GM19238 (cell line): ENCODE data around the gene LRRC2.
"Not testable (repeated sequence)": the region's sequence is repeated elsewhere in the genome, so short reads cannot be mapped to it uniquely, and the experiment has no call there.

Experiments used
- DNase-seq: peaks from one replicate; pipeline ENCODE4 v3.0.0; 2011; ENCODE audit warnings: low spot score; ENCODE audit not compliant: insufficient read length

Gene LRRC2

GRCh38 chr3:46558184-46559043 is 7.7 kb downstream of the LRRC2 start:
- DNase-seq: peak; percentile 71

GRCh38 chr3:46557814-46558183 is 8.3 kb downstream of the LRRC2 start:
- DNase-seq: no peak

GRCh38 chr3:46553154-46553553 is 12.9 kb downstream of the LRRC2 start:
- no peak for DNase-seq

GRCh38 chr3:46552538-46552937 is 13.6 kb downstream of the LRRC2 start:
- DNase-seq: no peak

DNA sequence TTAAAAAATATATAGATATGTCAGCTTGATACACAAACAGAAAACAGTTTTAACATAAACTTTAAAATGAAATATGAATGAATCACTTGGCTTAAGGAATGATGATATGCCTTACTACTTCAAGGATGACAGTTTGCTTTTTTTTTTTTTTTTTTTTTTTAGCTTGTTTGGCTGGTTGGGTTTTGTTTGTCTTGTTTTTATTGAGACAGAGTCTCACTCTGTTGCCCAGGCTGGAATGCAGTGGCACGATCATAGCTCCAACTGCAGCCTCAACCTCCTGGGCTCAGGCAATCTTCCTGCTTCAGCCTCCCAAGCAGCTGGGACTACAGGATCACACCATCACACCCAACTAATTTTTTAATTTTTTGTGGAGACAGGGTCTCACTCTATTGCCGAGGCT is 14.5 kb downstream of the LRRC2 start:
- no peak for DNase-seq

DNA sequence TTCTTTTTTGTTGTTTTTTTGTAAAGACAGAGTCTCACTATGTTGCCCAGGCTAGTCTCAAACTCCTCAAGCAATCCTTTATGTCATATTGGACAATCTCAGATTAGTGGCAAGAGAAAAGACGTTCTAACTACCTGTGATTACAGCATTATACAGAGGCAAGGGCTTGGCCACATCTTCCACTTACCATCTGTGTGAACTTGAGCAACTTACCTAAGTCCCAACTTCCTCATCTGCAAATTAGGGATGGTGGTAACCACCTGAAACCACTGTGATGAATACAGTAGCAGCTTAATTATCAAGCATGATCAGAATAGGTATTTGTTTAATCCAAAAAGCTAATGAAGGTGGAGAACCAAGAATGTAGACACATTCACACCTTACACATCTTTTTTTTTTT is 16.1 kb downstream of the LRRC2 start:
- DNase-seq: no peak

DNA sequence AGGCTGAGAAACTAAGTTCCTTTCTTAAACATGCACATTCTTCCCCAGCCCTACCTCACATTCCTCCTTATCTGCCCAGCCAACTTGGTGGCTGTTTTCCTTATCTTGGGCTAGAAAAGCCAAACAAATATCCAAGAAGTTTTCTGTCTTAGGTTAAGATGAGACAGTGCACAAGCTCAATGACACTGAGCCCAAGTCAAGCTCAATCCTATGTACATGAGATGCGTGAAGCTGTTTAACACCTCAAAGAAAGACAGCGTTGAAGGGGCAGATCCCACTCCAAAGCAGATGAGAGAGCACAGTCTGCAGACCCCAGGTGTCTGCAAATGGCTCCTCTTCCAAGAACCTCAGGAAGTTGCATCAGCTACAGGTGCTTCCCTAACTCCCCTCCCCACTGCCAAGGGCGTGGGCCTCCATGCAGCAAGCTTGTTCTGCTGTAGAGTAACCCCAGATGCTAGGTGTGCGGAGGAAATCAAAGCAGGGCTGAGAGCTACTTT is 16.6 kb downstream of the LRRC2 start:
- DNase-seq: no peak

DNA sequence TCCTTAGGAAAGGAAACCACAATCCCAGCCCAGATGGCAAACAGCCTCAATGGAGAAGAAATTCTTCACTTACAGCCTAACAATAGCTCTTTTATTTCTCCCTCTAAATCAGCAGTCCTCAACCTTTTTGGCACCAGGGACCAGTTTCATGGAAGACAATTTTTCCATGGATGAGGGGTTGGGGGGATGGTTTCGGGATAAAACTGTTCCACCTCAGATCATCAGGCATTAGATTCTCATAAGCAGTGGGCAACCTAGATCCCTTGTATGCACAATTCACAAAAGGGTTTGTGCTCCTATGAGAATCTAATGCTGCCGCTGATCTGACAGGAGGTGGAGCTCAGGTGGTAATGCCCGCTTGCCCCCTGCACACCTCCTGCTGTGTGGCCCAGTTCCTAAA is 17.5 kb downstream of the LRRC2 start:
- DNase-seq: not testable (repeated sequence)

DNA sequence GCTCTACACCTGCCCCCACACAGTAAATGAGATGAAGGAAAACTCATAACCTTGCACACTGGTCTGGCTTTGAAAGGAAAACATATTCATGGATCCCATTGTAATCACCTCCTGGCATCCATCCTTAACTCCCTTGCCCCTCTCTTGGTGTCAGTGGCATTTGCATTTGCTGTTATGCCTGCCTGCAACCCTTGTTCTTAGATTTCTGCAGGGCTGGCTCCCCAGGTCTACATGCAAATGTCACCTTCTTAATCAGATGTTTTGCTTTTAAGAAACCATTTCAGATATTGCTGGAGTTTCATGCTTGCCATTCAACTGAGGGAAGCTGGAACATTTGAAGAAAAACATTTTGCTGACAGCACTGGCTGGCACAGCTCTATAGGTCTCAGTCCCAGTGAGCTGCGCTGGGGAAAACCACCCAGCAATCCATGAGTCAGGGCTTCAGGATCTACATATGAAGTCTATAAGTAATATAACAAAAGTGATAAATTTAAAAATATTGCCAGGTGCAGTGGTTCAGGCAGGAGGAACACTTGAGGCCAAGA is 19.1 kb downstream of the LRRC2 start:
- no peak for DNase-seq

GRCh38 chr3:46545818-46546630 is 20.1 kb downstream of the LRRC2 start:
- no peak for DNase-seq

DNA sequence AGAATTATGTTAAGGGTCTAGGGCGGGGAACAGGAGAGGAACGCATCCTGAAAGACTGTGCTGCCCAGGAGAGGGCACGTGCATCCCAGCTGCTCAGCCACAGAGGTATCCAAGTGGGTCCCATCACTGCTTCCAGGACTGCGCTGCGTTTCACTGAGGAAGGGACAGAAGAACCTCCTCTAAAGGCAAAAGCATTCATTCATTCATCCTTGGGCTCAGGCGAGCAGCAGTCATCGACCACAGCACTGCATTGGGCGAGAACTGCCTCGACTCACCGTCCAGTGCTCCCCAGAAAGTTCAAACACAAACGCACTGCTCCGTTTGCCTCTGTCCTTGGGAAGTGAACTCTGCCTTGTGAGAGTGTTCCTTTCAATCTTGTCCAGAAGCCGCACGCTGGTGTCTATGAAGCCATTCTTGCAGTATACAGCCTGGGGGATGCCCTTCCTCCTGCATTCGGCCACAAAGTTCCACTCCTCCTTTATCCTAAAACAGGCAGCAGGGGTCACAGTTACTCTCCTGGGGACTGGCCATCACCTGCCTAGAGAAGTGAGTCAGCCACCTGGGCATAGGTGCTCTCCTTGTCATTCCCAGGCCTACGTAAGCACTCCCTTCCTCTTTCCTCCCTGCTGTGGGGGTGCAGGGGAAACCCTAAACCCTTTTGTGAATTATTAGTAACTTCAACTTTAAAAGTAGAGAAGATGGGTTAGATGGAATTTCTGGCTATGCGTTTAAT is 21.2 kb downstream of the LRRC2 start:
- DNase-seq: no peak

GRCh38 chr3:46542801-46543201 is 23.3 kb downstream of the LRRC2 start:
- no peak for DNase-seq

DNA sequence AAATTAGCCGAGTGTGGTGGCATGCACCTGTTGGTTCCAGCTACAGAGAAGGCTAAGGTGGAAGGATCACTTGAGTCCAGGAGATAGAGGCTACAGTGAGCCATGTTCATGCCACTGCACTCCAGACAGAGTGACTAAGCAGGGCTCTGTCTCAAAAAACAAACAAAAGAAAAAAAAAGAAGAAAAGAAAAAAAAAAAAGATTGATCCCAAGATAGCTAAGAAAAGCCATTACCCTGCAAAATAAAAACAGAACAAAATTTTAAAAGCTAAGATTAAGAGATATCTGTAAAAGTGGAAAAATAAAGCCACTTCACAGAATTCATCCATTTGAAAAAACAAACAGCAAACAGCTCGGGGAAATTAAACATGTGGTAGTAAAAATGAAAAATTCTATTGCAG is 23.8 kb downstream of the LRRC2 start:
- DNase-seq: no peak

DNA sequence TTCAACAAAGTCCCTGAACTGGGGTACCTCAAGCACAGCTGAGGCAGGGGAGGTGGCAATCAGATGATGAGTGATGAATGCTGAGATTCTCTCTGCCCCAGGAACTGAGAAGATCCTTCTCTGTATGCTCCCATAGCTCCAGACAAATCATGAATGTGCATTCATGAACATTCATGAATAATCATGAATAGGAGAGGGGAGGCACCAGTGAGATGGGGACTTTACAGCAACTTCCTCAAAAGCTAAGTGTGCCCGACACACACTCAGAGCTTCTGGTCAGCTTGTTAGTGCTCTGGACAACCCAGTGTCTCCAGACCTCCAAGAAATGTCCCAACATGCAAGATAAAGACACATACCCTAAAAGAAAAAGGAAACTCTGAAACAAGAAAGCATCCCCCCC is 24.3 kb downstream of the LRRC2 start:
- DNase-seq: no peak

DNA sequence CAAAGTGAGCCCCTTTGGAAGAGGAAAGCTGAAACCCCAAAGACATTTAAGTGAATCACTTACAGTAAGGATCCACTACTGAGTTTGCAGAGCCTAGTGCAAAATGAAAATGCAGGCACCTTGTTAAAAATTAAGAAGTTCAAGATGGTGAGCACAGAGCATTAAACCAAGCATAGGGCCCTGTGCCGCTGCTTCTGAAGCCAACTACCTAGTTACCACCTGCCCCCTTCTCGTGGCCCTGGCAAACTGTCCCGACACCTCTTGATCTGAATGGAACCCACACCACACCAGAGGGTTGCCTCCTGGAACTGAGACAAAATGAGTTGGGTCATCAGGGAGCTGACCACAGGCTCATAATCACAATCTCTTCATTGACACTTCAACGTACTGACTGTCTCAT is 25.6 kb downstream of the LRRC2 start:
- DNase-seq: no peak

DNA sequence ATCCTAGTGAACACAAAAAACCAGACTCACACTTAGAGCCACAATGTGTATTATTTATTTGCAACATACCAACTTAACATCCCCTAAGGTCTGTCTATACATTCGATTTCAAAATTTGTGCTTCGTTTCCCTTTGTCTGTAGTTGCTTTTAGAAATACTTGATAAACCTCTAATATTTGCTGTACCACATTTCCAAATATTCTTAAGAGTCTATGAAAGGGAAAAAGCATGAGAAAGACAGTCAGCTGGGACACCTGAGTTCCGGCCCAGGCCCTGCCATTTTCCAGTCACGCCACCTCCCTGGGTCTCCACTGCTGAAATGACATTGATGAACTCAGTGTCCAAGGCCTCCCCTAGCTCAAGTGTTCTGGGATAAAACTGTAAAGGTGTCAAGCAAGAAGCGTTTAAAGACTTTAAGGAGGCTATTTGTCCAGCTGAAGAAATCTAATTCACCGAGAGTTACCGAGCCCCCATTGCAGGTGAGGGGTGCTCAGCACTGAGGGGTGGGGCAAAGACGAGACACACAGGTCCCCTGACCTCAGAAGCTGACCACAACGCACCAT is 26.6 kb downstream of the LRRC2 start:
- no peak for DNase-seq

- peak; percentile 50 for DNase-seq
Observed at GRCh38 chr3:46538803-46539442, 27.2 kb downstream of the LRRC2 start.

DNA sequence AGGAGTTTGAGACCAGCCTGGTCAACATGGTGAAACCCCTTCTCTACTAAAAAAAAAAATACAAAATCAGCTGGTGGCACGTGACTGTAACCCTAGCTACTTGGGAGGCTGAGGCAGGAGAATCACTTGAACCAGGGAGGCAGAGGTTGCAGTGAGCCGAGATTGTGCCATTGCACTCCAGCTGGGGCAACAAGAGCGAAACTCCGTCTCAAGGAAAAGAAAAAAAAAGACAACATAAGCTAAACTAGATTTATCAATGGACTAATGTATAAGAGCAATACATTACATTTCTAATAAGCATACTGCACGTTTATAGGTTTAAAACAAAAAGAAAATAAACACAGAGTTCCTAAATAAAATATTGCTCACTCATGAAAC is 27.7 kb downstream of the LRRC2 start:
- DNase-seq: not testable (repeated sequence)

DNA sequence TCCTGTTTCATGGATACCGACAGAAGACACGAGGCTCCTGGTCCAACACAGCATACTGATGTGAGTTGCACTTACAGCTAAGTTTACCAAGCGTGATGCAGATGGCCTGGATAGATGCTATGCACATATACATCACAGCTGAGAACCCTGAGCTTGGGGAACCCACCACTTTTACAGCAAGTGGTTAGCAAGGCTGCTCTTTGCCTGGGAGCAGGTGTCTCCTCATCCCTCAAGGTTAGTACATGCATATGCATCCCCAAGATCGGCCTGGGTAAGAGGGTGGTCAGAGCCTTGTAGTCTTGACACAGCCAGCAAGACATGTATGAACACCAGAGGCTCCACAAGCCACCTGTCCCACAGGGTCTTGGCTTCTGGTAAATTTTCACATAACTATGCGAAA is 28.3 kb downstream of the LRRC2 start:
- no peak for DNase-seq

DNA sequence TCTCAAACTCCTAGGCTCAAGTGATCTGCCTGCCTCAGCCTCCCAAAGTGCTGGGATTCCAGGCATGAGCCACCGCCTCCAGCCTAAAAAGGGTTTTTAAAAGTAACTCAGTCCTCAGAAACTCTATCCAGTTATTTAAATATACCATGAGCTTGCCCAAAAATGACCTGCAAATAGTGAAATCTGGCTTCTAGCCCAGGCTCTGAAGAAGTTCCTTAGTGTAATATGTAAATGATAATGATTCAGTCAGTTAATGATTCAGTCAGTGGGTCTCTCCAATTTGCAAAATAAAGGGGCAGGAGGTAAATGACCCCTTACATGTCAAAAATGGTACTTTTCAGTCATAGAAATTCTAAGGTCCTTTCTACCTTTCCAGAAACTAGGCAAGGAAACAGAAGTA is 28.8 kb downstream of the LRRC2 start:
- no peak for DNase-seq

DNA sequence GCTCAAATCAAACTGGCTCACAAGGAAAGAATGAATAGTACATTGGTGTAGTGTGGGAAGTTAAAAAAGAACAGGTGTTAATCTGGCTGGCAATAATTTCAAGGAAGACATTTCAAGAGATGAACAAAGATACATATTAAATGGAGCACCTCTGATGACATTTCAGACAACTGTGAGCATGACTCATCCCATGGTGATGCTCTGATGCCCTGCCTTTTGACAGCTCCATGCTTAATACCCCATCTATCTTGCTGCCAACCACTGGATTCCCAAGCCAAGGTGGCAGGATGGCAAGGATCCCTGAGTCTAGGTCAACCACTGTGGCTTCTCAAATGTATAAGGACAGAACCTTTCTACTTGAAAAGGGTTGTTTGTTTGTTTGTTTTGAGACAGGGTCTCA is 29.3 kb downstream of the LRRC2 start:
- no peak for DNase-seq
